K562 (cell line): Measurements from ENCODE around the gene DLGAP1. TPM values are rescaled to one million over a fixed set of nuclear protein-coding genes. Genes with fewer than 3 reads are reported as not detected.

Experiments
- CBX5 ChIP-seq: IDR thresholded peaks from 2 replicates; pipeline ENCODE4 v1.6.1; 2014; ENCODE audit warnings: low read depth, borderline replicate concordance
- DPF2 ChIP-seq: fragments of 450-650 bp; IDR thresholded peaks from 2 replicates; pipeline ENCODE4 v1.6.1; 2016
- ETV5 ChIP-seq: sonication (generic); formaldehyde crosslinking; IDR thresholded peaks from 2 replicates; pipeline ENCODE4 v1.4.0; 2020; ENCODE audit warnings: low read depth, mild to moderate bottlenecking, missing genetic modification reagents
- GATAD2A ChIP-seq: fragments of 450-650 bp; IDR thresholded peaks from 2 replicates; pipeline ENCODE4 v1.6.1; 2017
- KAT8 ChIP-seq: fragments of 450-650 bp; IDR thresholded peaks from 2 replicates; pipeline ENCODE4 v1.6.1; 2016; ENCODE audit warnings: low read depth, mild to moderate bottlenecking
- KDM1A ChIP-seq, 2 experiments: fragments of 450-650 bp; IDR thresholded peaks; 2 replicates each; pipeline ENCODE4 v1.6.1; 2016; ENCODE audit warnings: mild to moderate bottlenecking in 2 of 2
- MAFK ChIP-seq: IDR thresholded peaks from 2 replicates; pipeline ENCODE4 v1.6.1; 2011; ENCODE audit warnings: low read length, improper control_type of control experiment
- NFATC3 ChIP-seq: fragments of 450-650 bp; IDR thresholded peaks from 2 replicates; pipeline ENCODE4 v1.6.1; 2017; ENCODE audit warnings: mild to moderate bottlenecking
- NR2C2 ChIP-seq, 2 experiments: fragments of 200-800 bp in 1 of 2; sonication (Bioruptor generic) in 1 of 2; sonication (generic) in 1 of 2; formaldehyde crosslinking in 1 of 2; IDR thresholded peaks; 2 replicates each; pipeline versions ENCODE4 v1.6.1 to v1.8.0; 2016 to 2022; ENCODE audit warnings: mild to moderate bottlenecking in 1 of 2, missing compliant biosample characterization in 1 of 2, missing genetic modification characterization in 1 of 2, missing genetic modification reagents in 1 of 2
- POU5F1 ChIP-seq: fragments of 150-350 bp; IDR thresholded peaks from 2 replicates; pipeline ENCODE4 v1.6.1; 2014; ENCODE audit warnings: borderline replicate concordance, low read length, low read depth, mild to moderate bottlenecking; ENCODE audit not compliant: partially characterized antibody
- YY1 ChIP-seq, 3 experiments: IDR thresholded peaks; 2 replicates each; pipeline ENCODE4 v1.6.1; 2011; ENCODE audit warnings: low read length in 2 of 3, mild to moderate bottlenecking in 2 of 3, moderate library complexity in 2 of 3, borderline replicate concordance in 1 of 3, control low read depth in 1 of 3, low read depth in 1 of 3; ENCODE audit not compliant: insufficient read depth in 3 of 3, insufficient replicate concordance in 2 of 3, control insufficient read depth in 1 of 3, insufficient read length in 1 of 3; ENCODE audit errors: extremely low read depth in 1 of 3
- ZKSCAN3 ChIP-seq: fragments of 250-450 bp; sonication (Bioruptor Pico); IDR thresholded peaks from 2 replicates; pipeline ENCODE4 v1.4.0; 2020
- ZNF239 ChIP-seq: fragments of 250-450 bp; sonication (Bioruptor Pico); IDR thresholded peaks from 2 replicates; pipeline ENCODE4 v1.4.0; 2020; ENCODE audit warnings: mild to moderate bottlenecking
- ZNF583 ChIP-seq: fragments of 250-450 bp; sonication (Bioruptor Pico); IDR thresholded peaks from 2 replicates; pipeline ENCODE4 v1.4.0; 2020
- polyA plus RNA-seq, 8 experiments: library from polyadenylated mRNA; depleted of rRNA in 4 of 8; stranded (reverse) in 5 of 8; unstranded in 3 of 8; fragments of >200 nt; fragmentation: Nextera tagmentation in 2 of 8; fragmentation: Illumina TruSeq in 1 of 8; extraction: Ambion mirVana in 2 of 8; extraction: Trizol in 1 of 8; gene quantifications; 2 replicates each; pipeline versions ENCODE4 v1.2.1 to v1.2.3, GENCODE V29; 2011 to 2014; ENCODE audit warnings: inconsistent platforms in 1 of 8, missing spikeins in 1 of 8
- total RNA-seq, 7 experiments: library from RNA; depleted of rRNA in 6 of 7; stranded (reverse); fragments of >200 nt in 6 of 7; fragmentation: Illumina TruSeq in 2 of 7; extraction: Trizol in 2 of 7; gene quantifications; 2 replicates each; pipeline versions ENCODE4 v1.2.1 to v1.2.3, GENCODE V29; 2011 to 2021; ENCODE audit warnings: low replicate concordance in 1 of 7
- TF ChIP-seq, protein P1 (sequence below), 2 experiments: fragments of 450-650 bp in 1 of 2; sonication (generic) in 1 of 2; formaldehyde crosslinking in 1 of 2; IDR thresholded peaks; 2 replicates each; pipeline versions ENCODE4 v1.7.1 to v1.9.0; 2016 to 2022; ENCODE audit warnings: inconsistent platforms in 1 of 2, mild to moderate bottlenecking in 1 of 2, missing genetic modification reagents in 1 of 2
- TF ChIP-seq, protein P2 (sequence below): fragments of 250-450 bp; sonication (Bioruptor Pico); IDR thresholded peaks from 2 replicates; pipeline ENCODE4 v1.5.0; 2021; ENCODE audit warnings: mild to moderate bottlenecking, borderline replicate concordance

Gene DLGAP1
- total and polyA plus RNA-seq, 9 of the 15 experiments (the other 6 are each of a cell fraction or from before 2014, with no cell fraction given), result 0.04 to 0.22 (median 0.08) TPM

DNA sequence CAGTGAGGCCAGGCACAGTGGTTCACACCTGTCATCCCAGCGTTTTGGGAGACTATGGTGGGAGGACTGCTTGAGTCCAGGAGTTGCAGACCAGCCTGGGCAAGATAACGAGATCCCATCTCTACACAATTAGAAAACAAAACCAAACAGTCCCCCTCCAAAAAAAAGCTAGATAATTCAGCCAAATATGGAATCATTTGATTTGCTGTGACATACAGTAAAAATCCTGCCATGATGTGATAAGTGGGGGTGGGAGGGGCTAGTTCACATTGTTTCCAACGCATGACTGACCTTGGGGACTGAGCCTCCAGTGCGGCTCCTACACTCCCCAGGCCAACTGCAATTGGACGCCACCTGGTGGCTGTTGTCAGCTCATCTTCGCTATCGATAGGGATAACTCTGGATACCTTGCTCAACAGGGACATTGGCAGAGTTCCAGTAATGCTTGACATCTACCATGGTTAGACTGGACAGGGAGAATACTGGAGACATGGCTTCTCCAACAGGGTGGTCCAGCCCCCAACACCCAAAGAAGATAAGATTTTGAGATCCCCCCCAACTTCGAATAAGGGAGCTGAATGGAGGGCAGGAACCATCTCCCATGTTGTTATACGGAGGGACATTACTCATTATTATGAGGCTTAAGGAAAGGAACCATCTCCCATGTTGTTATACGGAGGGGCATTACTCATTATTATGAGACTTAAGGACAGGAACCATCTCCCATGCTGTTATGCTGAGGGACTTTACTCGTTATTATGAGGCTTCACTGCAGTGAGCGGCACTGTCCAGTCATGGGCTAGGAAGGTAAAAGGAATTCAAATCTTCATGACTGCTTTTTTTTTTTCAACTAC, 869.2 kb downstream of the DLGAP1 start (continued):
- TF ChIP-seq POU5F1 (no peak), DPF2 (peak; percentile 89), ZNF583 (CRISPR knock-in tag) (no peak), YY1 (IDR thresholded peaks at IDR 0.05; ENCODE audit: borderline replicate concordance in 1 of 3, control insufficient read depth in 1 of 3, extremely low read depth in 1 of 3, insufficient read depth in 3 of 3, insufficient read length in 1 of 3, insufficient replicate concordance in 2 of 3, low read depth in 1 of 3, low read length in 2 of 3) (peak in 1 of 3 experiments; percentile 66), NFATC3 (no peak), ETV5 (peak; percentile 47; the same call in 1 of the 2 replicates), KAT8 (no peak), ZNF239 (CRISPR knock-in tag) (no peak), GATAD2A (no peak; the same call in 1 of the 2 replicates), CBX5 (peak; percentile 53; the same call in 1 of the 2 replicates), ZKSCAN3 (CRISPR knock-in tag) (no peak), KDM1A (IDR thresholded peaks at IDR 0.05) (no peak), MAFK (no peak; the same call in 1 of the 2 replicates), NR2C2 (CRISPR knock-in tag; IDR thresholded peaks at IDR 0.05) (no peak), NR2C2 (tag; IDR thresholded peaks at IDR 0.05) (peak; percentile 56; the same call in 1 of the 2 replicates)
- TF ChIP-seq, protein P1, sequence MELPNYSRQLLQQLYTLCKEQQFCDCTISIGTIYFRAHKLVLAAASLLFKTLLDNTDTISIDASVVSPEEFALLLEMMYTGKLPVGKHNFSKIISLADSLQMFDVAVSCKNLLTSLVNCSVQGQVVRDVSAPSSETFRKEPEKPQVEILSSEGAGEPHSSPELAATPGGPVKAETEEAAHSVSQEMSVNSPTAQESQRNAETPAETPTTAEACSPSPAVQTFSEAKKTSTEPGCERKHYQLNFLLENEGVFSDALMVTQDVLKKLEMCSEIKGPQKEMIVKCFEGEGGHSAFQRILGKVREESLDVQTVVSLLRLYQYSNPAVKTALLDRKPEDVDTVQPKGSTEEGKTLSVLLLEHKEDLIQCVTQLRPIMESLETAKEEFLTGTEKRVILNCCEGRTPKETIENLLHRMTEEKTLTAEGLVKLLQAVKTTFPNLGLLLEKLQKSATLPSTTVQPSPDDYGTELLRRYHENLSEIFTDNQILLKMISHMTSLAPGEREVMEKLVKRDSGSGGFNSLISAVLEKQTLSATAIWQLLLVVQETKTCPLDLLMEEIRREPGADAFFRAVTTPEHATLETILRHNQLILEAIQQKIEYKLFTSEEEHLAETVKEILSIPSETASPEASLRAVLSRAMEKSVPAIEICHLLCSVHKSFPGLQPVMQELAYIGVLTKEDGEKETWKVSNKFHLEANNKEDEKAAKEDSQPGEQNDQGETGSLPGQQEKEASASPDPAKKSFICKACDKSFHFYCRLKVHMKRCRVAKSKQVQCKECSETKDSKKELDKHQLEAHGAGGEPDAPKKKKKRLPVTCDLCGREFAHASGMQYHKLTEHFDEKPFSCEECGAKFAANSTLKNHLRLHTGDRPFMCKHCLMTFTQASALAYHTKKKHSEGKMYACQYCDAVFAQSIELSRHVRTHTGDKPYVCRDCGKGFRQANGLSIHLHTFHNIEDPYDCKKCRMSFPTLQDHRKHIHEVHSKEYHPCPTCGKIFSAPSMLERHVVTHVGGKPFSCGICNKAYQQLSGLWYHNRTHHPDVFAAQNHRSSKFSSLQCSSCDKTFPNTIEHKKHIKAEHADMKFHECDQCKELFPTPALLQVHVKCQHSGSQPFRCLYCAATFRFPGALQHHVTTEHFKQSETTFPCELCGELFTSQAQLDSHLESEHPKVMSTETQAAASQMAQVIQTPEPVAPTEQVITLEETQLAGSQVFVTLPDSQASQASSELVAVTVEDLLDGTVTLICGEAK (IDR thresholded peaks at IDR 0.05), result no peak
- TF ChIP-seq, protein P1 (CRISPR knock-in tag; IDR thresholded peaks at IDR 0.05), result no peak
- TF ChIP-seq, protein P2, sequence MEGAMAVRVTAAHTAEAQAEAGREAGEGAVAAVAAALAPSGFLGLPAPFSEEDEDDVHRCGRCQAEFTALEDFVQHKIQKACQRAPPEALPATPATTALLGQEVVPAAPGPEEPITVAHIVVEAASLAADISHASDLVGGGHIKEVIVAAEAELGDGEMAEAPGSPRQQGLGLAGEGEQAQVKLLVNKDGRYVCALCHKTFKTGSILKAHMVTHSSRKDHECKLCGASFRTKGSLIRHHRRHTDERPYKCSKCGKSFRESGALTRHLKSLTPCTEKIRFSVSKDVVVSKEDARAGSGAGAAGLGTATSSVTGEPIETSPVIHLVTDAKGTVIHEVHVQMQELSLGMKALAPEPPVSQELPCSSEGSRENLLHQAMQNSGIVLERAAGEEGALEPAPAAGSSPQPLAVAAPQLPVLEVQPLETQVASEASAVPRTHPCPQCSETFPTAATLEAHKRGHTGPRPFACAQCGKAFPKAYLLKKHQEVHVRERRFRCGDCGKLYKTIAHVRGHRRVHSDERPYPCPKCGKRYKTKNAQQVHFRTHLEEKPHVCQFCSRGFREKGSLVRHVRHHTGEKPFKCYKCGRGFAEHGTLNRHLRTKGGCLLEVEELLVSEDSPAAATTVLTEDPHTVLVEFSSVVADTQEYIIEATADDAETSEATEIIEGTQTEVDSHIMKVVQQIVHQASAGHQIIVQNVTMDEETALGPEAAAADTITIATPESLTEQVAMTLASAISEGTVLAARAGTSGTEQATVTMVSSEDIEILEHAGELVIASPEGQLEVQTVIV (CRISPR knock-in tag), result no peak
